IMR-90 (cell line): ENCODE results near the gene CYP1A2. TPM values are rescaled to one million over a fixed set of nuclear protein-coding genes. Genes with fewer than 3 reads are reported as not detected.

Source experiments
- ATAC-seq: fragments of 200-7000 bp; cut with Tn5 transposase; 2 replicates; pipeline ENCODE4 v1.9.1; 2020; ENCODE audit warnings: low read depth, mild to moderate bottlenecking, moderate library complexity
- BruUV-seq: library from RNA; stranded (reverse); fragments of 400-500 nt; replicated peaks from 2 replicates; lab custom pipeline; 2021; lab: Mats Ljungman, UMichigan
- CTCF ChIA-PET: fragments of 300-600 bp; formaldehyde crosslinking; extraction: SDS; loops from one replicate; lab custom pipeline; 2021; ENCODE audit warnings: antibody characterized with exemption; lab: Yijun Ruan, JAX
- POLR2A ChIA-PET: fragments of 300-600 bp; sonication (Branson Sonifier 250); formaldehyde crosslinking; loops from one replicate; lab custom pipeline; 2022; ENCODE audit warnings: antibody characterized with exemption; ENCODE audit not compliant: unreplicated experiment; lab: Charles Lee
- DNase-seq: peaks from one replicate; pipeline ENCODE4 v3.0.0; 2013
- H2AFZ ChIP-seq: replicated peaks from 2 replicates; pipeline ENCODE3; 2013; ENCODE audit warnings: low read length, mild to moderate bottlenecking; ENCODE audit not compliant: poor library complexity
- H2AK5ac ChIP-seq: 2 replicates; pipeline ENCODE4 v1.6.1; 2013; ENCODE audit warnings: low read depth, low read length, inconsistent platforms
- H2AK9ac ChIP-seq: replicated peaks from 2 replicates; pipeline ENCODE3; 2013; ENCODE audit warnings: mild to moderate bottlenecking, low read depth, low read length, moderate library complexity; ENCODE audit not compliant: poor library complexity
- H2BK120ac ChIP-seq: 2 replicates; pipeline ENCODE4 v1.6.1; 2013; ENCODE audit warnings: low read depth, low read length, inconsistent platforms
- H2BK15ac ChIP-seq: 3 replicates; pipeline ENCODE4 v1.6.1; 2013; ENCODE audit warnings: low read depth, low read length, inconsistent platforms
- H2BK20ac ChIP-seq: 2 replicates; pipeline ENCODE4 v1.6.1; 2013; ENCODE audit warnings: low read depth, mild to moderate bottlenecking, inconsistent platforms, low read length, moderate library complexity
- H2BK5ac ChIP-seq: 2 replicates; pipeline ENCODE4 v1.6.1; 2013; ENCODE audit warnings: mild to moderate bottlenecking, low read depth, low read length, inconsistent platforms; ENCODE audit not compliant: poor library complexity, severe bottlenecking
- H3K14ac ChIP-seq: replicated peaks from 2 replicates; pipeline ENCODE4 v1.6.1; 2013; ENCODE audit warnings: low read depth, low read length, inconsistent platforms
- H3K18ac ChIP-seq: 2 replicates; pipeline ENCODE4 v1.6.1; 2013; ENCODE audit warnings: low read depth, low read length, control low read depth
- H3K23ac ChIP-seq: 2 replicates; pipeline ENCODE4 v1.6.1; 2013; ENCODE audit warnings: low read depth, low read length, inconsistent platforms
- H3K27ac ChIP-seq: 2 replicates; pipeline ENCODE4 v1.5.1; 2013; ENCODE audit warnings: mild to moderate bottlenecking, control low read depth, low read length; ENCODE audit not compliant: insufficient read depth
- H3K27me3 ChIP-seq: 2 replicates; pipeline ENCODE4 v1.6.1; 2013; ENCODE audit warnings: low read length; ENCODE audit not compliant: control insufficient read depth, insufficient read depth
- H3K36me3 ChIP-seq: 2 replicates; pipeline ENCODE4 v1.6.1; 2013; ENCODE audit warnings: low read length, mixed read lengths; ENCODE audit not compliant: control insufficient read depth, insufficient read depth
- H3K4ac ChIP-seq: 2 replicates; pipeline ENCODE4 v1.6.1; 2013; ENCODE audit warnings: low read depth, low read length, inconsistent platforms
- H3K4me1 ChIP-seq: 2 replicates; pipeline ENCODE4 v1.6.1; 2013; ENCODE audit warnings: low read length, mixed read lengths; ENCODE audit not compliant: control insufficient read depth, insufficient read depth
- H3K4me2 ChIP-seq: 2 replicates; pipeline ENCODE4 v1.6.1; 2013; ENCODE audit warnings: low read depth, mild to moderate bottlenecking, control low read depth, low read length, moderate library complexity
- H3K4me3 ChIP-seq: 2 replicates; pipeline ENCODE4 v1.5.1; 2013; ENCODE audit warnings: low read depth, mild to moderate bottlenecking, control low read depth, low read length, moderate library complexity; ENCODE audit not compliant: insufficient read depth
- H3K56ac ChIP-seq: 2 replicates; pipeline ENCODE4 v1.6.1; 2013; ENCODE audit warnings: low read length, inconsistent platforms; ENCODE audit not compliant: insufficient read depth; ENCODE audit errors: extremely low read depth
- H3K79me1 ChIP-seq, 2 experiments: 2 replicates each; pipeline ENCODE4 v1.6.1; 2013; ENCODE audit warnings: low read length in 2 of 2, inconsistent platforms in 1 of 2, low read depth in 1 of 2
- H3K9ac ChIP-seq: 2 replicates; pipeline ENCODE4 v1.6.1; 2013; ENCODE audit warnings: low read depth, low read length, control low read depth
- H3K9me1 ChIP-seq: 2 replicates; pipeline ENCODE4 v1.6.1; 2013; ENCODE audit warnings: low read length, inconsistent platforms; ENCODE audit not compliant: insufficient read depth
- H3K9me3 ChIP-seq: 2 replicates; pipeline ENCODE4 v1.6.1; 2013; ENCODE audit warnings: low read length; ENCODE audit not compliant: control insufficient read depth, insufficient read depth
- H4K20me1 ChIP-seq: 2 replicates; pipeline ENCODE4 v1.6.1; 2013; ENCODE audit warnings: low read length, inconsistent platforms; ENCODE audit not compliant: insufficient read depth
- H4K5ac ChIP-seq: 2 replicates; pipeline ENCODE4 v1.6.1; 2013; ENCODE audit warnings: mild to moderate bottlenecking, low read depth, low read length, control low read depth
- H4K8ac ChIP-seq, 2 experiments: 2 replicates each; pipeline ENCODE4 v1.6.1; 2013; ENCODE audit warnings: low read depth in 2 of 2, low read length in 2 of 2, control low read depth in 1 of 2, inconsistent platforms in 1 of 2
- H4K91ac ChIP-seq: 2 replicates; pipeline ENCODE4 v1.6.1; 2013; ENCODE audit warnings: low read depth, low read length, inconsistent platforms; ENCODE audit not compliant: insufficient read depth
- CEBPB ChIP-seq: IDR thresholded peaks from 2 replicates; pipeline ENCODE4 v1.6.1; 2012; ENCODE audit warnings: low read depth, low read length, improper control_type of control experiment
- CHD1 ChIP-seq: IDR thresholded peaks from 2 replicates; pipeline ENCODE4 v1.6.1; 2012; ENCODE audit warnings: low read depth, low read length, improper control_type of control experiment
- FOS ChIP-seq: fragments of 150-350 bp; IDR thresholded peaks from 2 replicates; pipeline ENCODE4 v1.6.1; 2016; ENCODE audit warnings: low read depth, low read length
- MAFK ChIP-seq: IDR thresholded peaks from 2 replicates; pipeline ENCODE4 v1.6.1; 2012; ENCODE audit warnings: low read depth, low read length, improper control_type of control experiment
- MAZ ChIP-seq: IDR thresholded peaks from 2 replicates; pipeline ENCODE4 v1.6.1; 2012; ENCODE audit warnings: low read depth, mild to moderate bottlenecking, low read length, improper control_type of control experiment, moderate library complexity, borderline replicate concordance
- MXI1 ChIP-seq: IDR thresholded peaks from 2 replicates; pipeline ENCODE4 v1.6.1; 2012; ENCODE audit warnings: low read depth, mild to moderate bottlenecking, low read length, moderate library complexity, borderline replicate concordance
- NFE2L2 ChIP-seq: fragments of 150-350 bp; IDR thresholded peaks from 2 replicates; pipeline ENCODE4 v1.6.1; 2016; ENCODE audit warnings: low read depth, mild to moderate bottlenecking, low read length
- POLR2A ChIP-seq: IDR thresholded peaks from 2 replicates; pipeline ENCODE4 v1.6.1; 2012; ENCODE audit warnings: mild to moderate bottlenecking, low read depth, low read length
- RAD21 ChIP-seq: IDR thresholded peaks from 2 replicates; pipeline ENCODE4 v1.6.1; 2012; ENCODE audit warnings: low read length, improper control_type of control experiment
- RCOR1 ChIP-seq: IDR thresholded peaks from 2 replicates; pipeline ENCODE4 v1.6.1; 2012; ENCODE audit warnings: mild to moderate bottlenecking, low read length, improper control_type of control experiment; ENCODE audit not compliant: insufficient replicate concordance
- RFX5 ChIP-seq: IDR thresholded peaks from 2 replicates; pipeline ENCODE4 v1.8.0; 2012; ENCODE audit warnings: low read depth, mild to moderate bottlenecking, low read length, moderate library complexity
- SMC3 ChIP-seq: fragments of 150-350 bp; IDR thresholded peaks from 2 replicates; pipeline ENCODE4 v1.6.1; 2016; ENCODE audit warnings: low read depth, mild to moderate bottlenecking, antibody characterized with exemption, low read length, moderate library complexity
- WGBS, 2 experiments: methylation state at CpG; one replicate each; pipeline versions ENCODE4 v1.1.5 to v1.1.7; 2013; ENCODE audit warnings: missing lambda C conversion rate in 2 of 2; ENCODE audit not compliant: insufficient read length in 1 of 2; ENCODE audit errors: extremely low coverage in 2 of 2; 5-methylcytosine and 5-hydroxymethylcytosine counted together
- dilution Hi-C: fragments of 300-500 bp; cut with HindIII; formaldehyde crosslinking; loops from one replicate; pipeline ENCODE4 v1.14.3; 2018; ENCODE audit warnings: low sequenced_read_pairs; ENCODE audit not compliant: unreplicated experiment
- in situ Hi-C: fragments of 300-500 bp; cut with MboI; formaldehyde crosslinking; loops from 3 replicates; pipeline ENCODE4 v1.14.3; 2019; ENCODE audit warnings: low sequenced_read_pairs, inconsistent platforms, mixed read lengths
- intact Hi-C: fragments of 100-400 bp; cut with micrococcal nuclease; formaldehyde crosslinking; loops from 2 replicates; pipeline ENCODE4 v1.10.0; 2022
- polyA plus RNA-seq, 3 experiments: library from polyadenylated mRNA; depleted of rRNA; stranded (reverse); fragments of >200 nt; gene quantifications; 2 replicates each; pipeline ENCODE4 v1.2.3, GENCODE V29; 2012; ENCODE audit warnings: low replicate concordance in 1 of 3
- total RNA-seq: library from RNA; depleted of rRNA; stranded (reverse); fragments of >200 nt; gene quantifications from 2 replicates; pipeline ENCODE4 v1.2.3, GENCODE V29; 2012
- TF ChIP-seq, protein P1 (sequence below): fragments of 150-350 bp; IDR thresholded peaks from 2 replicates; pipeline ENCODE4 v1.6.1; 2016; ENCODE audit warnings: low read depth, mild to moderate bottlenecking, low read length, moderate library complexity, borderline replicate concordance
- TF ChIP-seq, protein P2 (sequence below): fragments of 150-350 bp; IDR thresholded peaks from 2 replicates; pipeline ENCODE4 v1.6.1; 2017; ENCODE audit warnings: mild to moderate bottlenecking, antibody characterized with exemption, low read length, low read depth

Gene CYP1A2
- total and polyA plus RNA-seq, 2 of the 4 experiments (the other 2 are of a cell fraction), result not detected

DNA sequence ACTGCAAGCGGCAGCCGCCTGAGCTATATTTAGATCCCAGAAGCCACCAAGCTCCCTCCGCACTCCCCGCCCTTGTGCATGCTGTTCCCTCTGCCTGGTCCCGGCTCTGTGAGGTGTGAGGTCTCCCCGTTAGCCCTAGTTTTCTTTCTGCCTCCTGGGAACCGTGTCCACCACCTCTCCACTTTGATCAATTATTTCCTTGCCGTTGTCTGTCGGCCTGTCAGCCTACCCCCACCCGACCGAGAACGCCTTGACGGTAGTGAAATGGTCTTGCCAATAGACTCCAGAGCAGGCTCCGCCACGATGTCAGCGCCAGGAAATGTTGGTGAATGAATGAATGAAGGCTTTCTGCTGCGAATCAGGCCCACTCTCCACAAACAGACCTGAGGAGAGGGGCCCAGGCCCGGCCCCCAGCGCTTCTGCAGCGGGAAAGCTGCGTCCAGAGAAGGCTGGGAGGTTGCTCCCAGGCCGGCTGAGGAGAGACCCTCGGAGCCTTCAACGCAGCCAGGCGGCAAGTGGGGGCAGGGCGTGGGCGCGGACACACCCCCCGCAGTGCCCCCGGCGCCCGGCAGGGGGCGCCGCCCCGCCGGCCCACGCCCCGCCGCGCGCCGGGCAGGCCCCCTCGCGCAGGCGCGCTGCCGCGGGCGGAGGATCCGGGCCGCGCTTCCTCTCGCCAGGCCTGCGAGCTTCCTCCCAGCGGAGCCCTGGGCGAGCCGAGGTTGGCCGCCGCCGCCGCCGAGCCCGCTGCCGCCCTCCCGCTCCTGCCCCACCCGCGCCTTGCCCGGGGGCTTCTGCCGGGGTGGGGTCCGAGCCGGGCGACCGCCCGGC is 33.0 kb downstream of the CYP1A2 start, which contains the start of gene CSK:
CSK (plus strand) TSS at position 650 of the 828 bp plus-strand sequence. CDS start 16,218 bp downstream, outside the sequence.
- Histone ChIP-seq H3K14ac (peak within 1 kb of the TSS; percentile 87), H3K9ac (peak within 1 kb of the TSS; percentile 68), H4K20me1 (peaks cover 36% of the 10 kb centered on the region), H3K23ac (peak within 1 kb of the TSS; percentile 90), H3K36me3 (peaks cover 2% of the 10 kb centered on the region; the same call in 1 of the 2 replicates), H2BK20ac (no peak within 1 kb of the TSS), H4K8ac (peak within 1 kb of the TSS; percentile 45 to 47; a peak in 3 of 4 replicates), H3K27me3 (no peaks in the 10 kb centered on the region), H3K79me1 (peaks cover 9 to 48% of the 10 kb centered on the region in 2 experiments; a peak in 3 of 4 replicates), H3K4me1 (peaks cover 14% of the 10 kb centered on the region), H3K9me3 (no peaks in the 10 kb centered on the region), H4K91ac (no peak within 1 kb of the TSS), H4K5ac (no peak within 1 kb of the TSS), H2BK120ac (no peak within 1 kb of the TSS), H3K4ac (peak within 1 kb of the TSS; percentile 75), H2BK5ac (peak within 1 kb of the TSS; percentile 59), H2AK9ac (peak within 1 kb of the TSS; percentile 97), H3K4me2 (peak within 1 kb of the TSS; percentile 83), H3K56ac (peak within 1 kb of the TSS; percentile 47; the same call in 1 of the 2 replicates), H3K18ac (no peak within 1 kb of the TSS), H3K27ac (peak within 1 kb of the TSS; percentile 57), H3K9me1 (peaks cover 9% of the 10 kb centered on the region), H3K4me3 (peak within 1 kb of the TSS; percentile 92), H2AK5ac (peak within 1 kb of the TSS; percentile 37), H2AFZ (peak within 1 kb of the TSS; percentile 97), H2BK15ac (no peak within 1 kb of the TSS)
- intact Hi-C loops, result no loop called here
- ChIA-PET POLR2A (no interaction called here), CTCF (interaction anchor here (1.5 kb wide), 2 partner anchors 34 to 171 kb away, joined by 4 to 6 read pairs; no protein-coding TSS in a partner anchor)
- dilution Hi-C loops, result no loop called here
- in situ Hi-C loops, result no loop called here
- peak; percentile 51 for DNase-seq
- BruUV-seq, result no TSS peak
- WGBS, 2 experiments, result 0% methylated on average over 5 of the region's 74 CpGs; no CpG with 5 or more reads in 1 of the 2 experiments
- peak; percentile 89 for ATAC-seq
- TF ChIP-seq RCOR1 (no peak), MAZ (peak; percentile 72; the same call in 1 of the 2 replicates), MXI1 (no peak; the same call in 1 of the 2 replicates), RAD21 (peak; percentile 31; the same call in 1 of the 2 replicates), FOS (no peak), NFE2L2 (no peak), SMC3 (peak; percentile 30), MAFK (no peak), CHD1 (no peak), CEBPB (no peak), RFX5 (no peak), POLR2A (no peak)
- TF ChIP-seq, protein P1, sequence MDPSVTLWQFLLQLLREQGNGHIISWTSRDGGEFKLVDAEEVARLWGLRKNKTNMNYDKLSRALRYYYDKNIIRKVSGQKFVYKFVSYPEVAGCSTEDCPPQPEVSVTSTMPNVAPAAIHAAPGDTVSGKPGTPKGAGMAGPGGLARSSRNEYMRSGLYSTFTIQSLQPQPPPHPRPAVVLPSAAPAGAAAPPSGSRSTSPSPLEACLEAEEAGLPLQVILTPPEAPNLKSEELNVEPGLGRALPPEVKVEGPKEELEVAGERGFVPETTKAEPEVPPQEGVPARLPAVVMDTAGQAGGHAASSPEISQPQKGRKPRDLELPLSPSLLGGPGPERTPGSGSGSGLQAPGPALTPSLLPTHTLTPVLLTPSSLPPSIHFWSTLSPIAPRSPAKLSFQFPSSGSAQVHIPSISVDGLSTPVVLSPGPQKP, result no peak
- TF ChIP-seq, protein P2, sequence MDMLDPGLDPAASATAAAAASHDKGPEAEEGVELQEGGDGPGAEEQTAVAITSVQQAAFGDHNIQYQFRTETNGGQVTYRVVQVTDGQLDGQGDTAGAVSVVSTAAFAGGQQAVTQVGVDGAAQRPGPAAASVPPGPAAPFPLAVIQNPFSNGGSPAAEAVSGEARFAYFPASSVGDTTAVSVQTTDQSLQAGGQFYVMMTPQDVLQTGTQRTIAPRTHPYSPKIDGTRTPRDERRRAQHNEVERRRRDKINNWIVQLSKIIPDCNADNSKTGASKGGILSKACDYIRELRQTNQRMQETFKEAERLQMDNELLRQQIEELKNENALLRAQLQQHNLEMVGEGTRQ, result no peak
